HG03521 (cell line): ENCODE results near the gene PTPRG.
"Not testable (repeated sequence)": the region's sequence is repeated elsewhere in the genome, so short reads cannot be mapped to it uniquely, and the experiment has no call there.

Experiments
- ATAC-seq: cut with Tn5 transposase; IDR thresholded peaks from one replicate; pipeline ENCODE4 v1.9.1; 2021; ENCODE audit warnings: mild to moderate bottlenecking, moderate library complexity; ENCODE audit not compliant: unreplicated experiment

The PTPRG gene

GRCh38 chr3:62028236-62028635, 466.9 kb downstream of the PTPRG start:
- no peak for ATAC-seq

DNA sequence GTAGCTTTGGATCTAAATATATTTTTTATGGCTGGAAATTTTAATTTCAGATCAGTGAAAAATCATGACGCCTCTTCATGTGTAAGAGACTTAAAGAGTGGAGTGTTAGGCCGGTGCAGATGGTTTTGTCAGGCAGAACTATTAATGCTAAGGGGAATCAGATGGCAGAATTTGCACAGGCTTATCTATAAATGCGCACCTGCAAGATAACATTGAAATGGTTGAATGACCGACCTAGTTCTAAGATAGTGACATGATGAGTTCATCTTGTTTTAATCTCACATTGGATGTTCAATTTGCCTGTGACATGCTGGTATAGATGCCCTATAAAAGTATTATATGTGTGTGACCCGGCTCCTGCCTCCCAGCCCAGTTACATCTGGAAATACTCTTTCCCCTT, 471.4 kb downstream of the PTPRG start:
- no peak for ATAC-seq

DNA sequence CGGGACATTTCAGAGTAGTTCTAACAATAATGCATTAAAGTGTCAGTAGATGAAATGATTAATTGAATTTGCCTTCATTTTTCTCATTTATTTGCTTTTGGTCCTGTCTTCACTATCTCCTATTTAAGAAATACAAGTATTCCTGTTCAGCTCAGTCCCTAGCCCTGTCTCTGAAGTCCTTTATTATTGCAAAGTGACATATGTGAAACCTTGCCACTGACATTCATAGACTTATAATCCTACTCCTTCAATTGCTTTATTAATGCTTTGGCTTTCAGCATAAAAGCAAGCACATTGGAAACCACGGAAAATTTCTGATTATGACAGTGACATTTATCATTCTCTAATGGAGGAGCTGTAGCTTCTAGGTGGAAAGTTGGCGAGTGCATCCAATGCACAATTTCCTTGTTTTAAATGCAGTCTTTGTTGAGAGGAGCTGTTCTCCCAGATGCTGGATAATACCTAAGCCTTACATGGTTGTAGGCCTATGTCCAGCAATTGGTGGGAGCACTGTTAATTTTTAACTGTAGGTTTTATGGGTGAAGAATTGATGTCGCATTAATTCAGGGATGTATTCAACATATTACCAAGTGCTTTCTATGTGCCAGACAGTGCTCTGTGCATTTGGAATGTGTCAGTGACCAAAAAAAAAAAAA, 474.2 kb downstream of the PTPRG start:
- no peak for ATAC-seq

DNA sequence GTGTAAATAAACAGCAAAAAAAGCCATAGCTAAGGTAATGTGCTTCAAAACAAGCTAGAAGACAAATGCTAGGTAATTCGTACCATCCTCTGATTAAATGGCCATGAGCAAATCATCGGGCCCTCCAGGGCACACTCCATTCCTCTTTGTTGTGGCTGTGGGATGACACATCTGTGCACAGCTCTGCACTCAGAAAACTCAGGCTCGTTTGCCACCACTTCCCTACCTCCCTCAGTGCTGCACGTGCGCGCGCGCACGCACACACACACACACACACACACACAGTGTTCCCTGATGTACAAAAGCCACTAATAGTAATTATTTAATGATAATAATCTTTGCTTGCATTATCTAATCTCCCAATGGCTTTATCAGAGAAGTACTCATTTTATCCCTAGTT, 475.4 kb downstream of the PTPRG start:
- no peak for ATAC-seq

DNA sequence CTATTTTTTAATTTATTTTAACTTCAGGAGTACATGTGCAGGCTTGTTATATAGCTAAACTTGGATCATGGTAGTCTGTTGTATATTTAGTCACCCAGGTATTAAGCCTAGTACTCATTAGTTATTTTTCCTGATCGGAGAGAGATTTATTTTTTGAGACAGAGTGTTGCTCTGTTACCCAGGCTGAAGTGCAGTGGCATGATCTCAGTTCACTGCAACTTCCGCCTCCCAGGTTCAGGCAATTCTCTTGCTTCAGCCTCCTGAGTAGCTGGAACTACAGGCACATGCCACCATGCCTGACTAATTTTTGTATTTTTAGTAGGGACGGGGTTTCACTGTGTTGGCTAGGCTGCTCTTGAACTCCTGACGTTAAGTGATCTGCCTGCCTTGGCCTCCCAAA, 477.4 kb downstream of the PTPRG start:
- not testable (repeated sequence) for ATAC-seq

- no peak for ATAC-seq
These were observed 478.2 kb downstream of the PTPRG start for GRCh38 chr3:62039586-62039985.

DNA sequence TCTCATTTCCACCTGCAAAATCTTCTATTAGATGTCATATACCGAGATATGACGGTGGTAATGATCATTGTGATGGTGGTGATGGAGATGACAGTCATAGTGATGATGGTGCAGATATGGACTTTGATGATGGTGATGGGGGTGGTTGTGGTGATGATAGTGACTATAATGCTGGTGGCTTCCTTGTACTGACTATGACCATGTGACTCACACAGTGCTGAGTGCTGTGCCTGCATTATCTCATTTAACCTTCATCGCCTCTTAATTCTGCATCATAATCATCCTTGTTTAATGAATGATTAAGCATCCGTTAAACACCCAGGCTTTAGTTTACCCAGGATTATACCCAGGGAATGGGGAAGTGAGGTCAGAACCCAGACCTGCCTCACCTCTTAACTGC, 480.3 kb downstream of the PTPRG start:
- ATAC-seq: no peak

- no peak for ATAC-seq
These were observed 483.6 kb downstream of the PTPRG start for GRCh38 chr3:62044874-62045411.

DNA sequence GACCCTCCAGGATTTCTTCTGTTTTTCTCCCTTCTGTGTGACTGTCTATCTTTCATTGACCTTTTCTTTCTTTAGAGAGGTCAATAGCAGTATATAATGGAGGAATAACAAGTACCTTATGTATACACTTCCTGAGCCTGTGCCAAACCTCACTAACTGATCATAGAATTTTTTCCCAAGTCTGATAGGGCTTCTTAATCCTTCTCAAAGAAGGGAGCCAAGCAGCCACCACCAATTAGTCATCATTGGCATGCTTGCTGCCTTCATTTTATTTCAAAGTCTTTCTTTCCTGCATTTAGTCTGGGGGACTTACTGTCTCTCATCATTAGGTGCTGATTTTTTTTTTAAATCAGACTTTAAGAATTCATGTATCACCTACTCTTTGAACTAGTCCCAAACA, 485.0 kb downstream of the PTPRG start:
- ATAC-seq: no peak

DNA sequence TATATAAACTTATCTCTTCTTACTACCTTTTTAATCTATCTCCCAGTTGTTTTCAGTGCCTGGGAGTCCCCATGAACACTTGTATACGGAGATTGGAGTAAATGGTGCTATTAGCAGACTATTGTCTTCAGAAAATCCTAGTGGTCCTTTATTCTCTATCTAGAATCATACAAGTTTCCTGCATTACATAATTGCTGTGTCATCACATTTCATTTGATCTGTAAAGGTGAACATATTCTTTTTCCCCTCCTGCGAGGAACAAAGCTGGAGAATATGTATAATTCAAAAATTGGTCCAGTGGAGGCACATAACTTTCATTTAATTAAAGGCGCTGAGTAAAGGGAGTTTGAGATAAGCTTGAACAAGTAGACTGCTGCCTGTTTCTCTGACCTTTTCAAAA, 487.2 kb downstream of the PTPRG start:
- ATAC-seq: no peak

DNA sequence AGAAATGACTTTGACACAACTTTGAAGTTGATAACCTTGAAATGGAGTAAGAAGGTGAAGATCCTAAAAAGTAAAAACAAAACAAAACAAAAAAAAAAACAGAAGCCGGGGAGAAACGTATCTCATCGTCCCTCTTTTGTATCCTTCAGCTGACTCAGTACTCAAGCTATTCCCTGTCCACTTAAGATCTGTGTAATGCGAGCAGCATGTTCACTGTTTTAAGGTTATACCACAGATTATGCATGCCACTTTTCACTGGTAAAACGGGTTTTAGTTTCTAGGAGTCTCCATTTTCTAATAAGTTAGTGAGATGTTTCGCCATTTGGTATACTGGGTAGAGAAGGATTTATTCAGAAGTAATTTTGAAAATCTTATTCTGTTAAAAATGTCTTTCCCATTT, 487.7 kb downstream of the PTPRG start:
- no peak for ATAC-seq

DNA sequence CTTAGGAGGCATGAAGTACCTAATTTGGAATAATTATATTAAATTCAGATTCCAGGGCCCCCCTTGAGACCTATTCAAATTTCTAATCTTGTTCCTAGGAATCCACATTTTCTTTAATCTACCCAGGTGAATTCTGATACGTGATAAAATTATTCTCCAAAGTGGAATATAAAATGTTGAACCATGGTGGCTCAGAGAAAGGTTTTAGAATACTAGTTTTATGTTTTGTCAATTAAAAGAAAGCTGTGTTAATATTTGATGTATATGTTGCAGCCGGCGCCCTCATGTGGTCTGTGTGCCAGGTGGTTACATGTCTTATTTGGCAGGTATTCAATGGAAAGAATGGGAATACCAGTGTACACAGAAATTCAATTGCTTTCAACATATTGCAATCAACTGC, 490.1 kb downstream of the PTPRG start:
- no peak for ATAC-seq

DNA sequence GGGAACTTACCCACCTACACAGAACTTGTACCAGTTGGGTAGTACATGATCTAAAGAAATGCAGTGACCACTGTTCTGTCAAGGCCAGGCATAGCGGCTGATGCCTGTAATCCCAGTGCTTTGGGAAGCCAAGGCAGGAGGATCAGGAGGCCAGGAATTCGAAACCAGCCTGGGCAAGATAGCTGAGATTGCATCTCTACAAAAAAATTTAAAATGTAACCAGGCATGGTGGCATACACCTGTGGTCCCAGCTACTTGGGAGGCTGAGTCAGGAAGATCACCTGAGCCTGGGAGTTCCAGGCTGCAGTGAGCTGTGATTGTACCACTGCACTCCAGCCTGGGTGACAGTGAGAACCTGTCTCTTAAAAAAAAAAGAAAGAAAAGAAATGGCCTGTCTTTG, 491.0 kb downstream of the PTPRG start:
- ATAC-seq: no peak

DNA sequence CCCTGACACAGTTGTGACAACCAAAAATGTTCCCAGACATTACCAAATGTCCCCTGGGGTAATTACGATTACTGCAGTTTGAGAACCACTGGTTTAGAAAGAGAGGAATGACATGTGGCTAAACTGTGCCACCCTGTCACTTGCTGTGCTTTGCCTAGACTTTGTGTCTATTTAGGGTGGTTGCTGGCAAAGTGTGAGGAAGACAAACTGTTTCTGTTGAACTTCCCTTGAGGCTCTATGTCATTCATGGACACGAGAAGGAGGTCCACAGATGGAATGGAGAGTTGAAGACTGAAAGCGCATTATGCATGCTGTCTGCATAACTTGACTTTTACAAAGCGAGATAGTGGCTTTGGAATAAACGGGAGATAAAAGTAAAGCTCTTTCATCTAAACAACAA, 495.3 kb downstream of the PTPRG start:
- ATAC-seq: no peak

DNA sequence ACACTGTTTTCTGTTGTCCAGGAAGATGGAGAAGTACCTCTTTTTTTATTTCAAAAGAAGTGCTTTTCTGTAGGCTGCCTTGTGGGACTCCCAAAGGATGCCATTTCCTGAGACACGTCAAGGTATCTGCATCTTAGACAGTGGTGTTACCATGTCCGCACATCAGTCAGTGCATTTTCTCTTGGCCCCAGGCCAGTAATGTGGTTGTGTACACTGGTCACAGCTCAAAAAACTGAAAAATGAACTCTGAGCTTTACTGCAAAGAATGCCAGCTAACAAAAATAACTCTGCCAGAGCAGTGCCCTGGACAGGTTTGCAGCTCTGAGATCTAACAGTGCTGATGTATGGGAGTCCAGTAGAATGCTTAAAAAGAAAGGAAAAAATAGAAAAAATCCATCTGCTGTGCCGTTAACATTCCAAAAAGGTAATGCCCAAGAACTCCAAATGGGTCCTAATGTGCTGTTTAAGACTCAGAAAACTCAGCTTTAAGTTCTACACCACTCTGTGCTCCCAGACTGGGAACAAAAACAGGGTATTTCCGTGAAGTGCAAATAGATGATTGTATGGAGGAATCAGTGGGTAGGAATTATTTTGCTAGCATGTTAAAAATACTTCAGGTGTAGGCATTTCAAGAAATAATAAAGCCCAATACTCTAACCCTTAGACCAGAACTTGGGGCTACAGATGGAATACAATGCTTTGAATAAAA, 496.1 kb downstream of the PTPRG start:
- no peak for ATAC-seq

DNA sequence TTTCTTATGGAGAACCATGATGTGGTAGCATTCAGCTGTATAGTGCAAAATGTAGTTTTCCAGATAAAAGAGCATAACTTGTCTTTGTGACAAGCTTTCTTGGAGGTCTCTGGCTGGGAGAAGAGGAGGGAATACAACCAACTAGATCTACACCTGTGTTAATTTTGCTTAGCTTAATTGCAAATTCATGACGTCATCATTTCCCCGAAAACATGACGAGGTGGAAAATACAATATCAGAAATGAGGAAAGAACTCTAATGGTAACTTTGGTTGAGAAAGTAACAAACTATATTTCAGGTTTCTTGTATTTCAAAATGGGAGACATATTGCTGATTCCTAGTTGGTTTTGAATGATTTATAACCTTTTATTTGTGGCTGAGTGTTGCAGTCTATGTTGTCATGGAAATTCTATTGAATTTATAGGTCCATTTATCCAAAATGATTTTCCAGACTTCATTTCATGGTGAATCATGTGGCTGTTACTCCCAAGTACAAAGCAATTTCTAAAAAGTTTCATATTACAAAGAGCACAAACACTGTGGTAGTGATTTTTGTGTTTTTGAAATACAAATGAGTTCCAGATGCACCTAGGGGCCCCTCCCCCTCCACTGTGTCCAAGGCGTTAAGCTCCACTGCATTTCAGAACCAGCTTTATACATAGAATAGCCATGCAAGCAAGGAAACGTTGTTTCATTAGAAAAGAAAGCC, 504.8 kb downstream of the PTPRG start:
- no peak for ATAC-seq

- ATAC-seq: no peak
These were observed 507.0 kb downstream of the PTPRG start for GRCh38 chr3:62068337-62068736.

- ATAC-seq: no peak
These were observed 509.5 kb downstream of the PTPRG start for GRCh38 chr3:62070891-62071290.

DNA sequence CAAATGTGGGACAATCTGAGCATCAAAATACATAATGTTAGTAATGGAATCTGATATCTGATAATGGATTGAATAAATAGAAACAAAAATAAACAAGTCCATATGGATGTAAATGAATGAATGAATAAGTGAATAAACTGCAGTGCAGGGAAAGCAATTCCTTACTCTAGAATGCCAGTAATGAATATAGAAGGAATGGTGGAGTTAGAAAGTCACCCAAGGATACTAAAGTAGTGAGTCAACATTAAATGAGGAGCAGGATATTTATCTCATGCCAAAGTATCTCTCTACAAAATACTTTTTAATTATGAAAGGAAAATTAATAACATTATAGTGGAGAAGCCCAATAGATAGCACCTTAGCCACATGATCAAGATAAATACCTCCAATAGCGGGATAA, 511.7 kb downstream of the PTPRG start:
- no peak for ATAC-seq

DNA sequence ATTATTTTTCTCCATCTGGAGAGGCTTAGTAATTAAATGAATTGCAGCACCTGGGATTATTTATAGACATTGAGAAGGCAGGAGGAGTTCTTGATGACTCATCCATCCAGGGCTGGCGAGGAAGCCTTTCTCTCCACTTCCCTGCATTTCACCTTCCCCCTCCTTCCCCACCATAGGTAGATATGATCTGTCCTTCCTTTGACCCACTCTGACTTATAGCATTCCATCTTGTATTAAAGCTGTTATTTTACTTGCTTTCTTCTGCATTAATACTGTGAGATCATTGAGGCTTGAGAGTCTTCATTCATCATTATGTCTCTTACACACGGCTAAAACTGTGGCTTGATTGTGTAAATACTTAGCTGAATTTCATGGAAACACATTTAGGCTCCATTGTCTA, 523.2 kb downstream of the PTPRG start:
- no peak for ATAC-seq

GRCh38 chr3:62088472-62089104, 527.2 kb downstream of the PTPRG start:
- ATAC-seq: no peak
